ENCODE measurements around the gene ARL6.
"Not testable (repeated sequence)": the region's sequence is repeated elsewhere in the genome, so short reads cannot be mapped to it uniquely, and the experiment has no call there.

The ARL6 gene

DNA sequence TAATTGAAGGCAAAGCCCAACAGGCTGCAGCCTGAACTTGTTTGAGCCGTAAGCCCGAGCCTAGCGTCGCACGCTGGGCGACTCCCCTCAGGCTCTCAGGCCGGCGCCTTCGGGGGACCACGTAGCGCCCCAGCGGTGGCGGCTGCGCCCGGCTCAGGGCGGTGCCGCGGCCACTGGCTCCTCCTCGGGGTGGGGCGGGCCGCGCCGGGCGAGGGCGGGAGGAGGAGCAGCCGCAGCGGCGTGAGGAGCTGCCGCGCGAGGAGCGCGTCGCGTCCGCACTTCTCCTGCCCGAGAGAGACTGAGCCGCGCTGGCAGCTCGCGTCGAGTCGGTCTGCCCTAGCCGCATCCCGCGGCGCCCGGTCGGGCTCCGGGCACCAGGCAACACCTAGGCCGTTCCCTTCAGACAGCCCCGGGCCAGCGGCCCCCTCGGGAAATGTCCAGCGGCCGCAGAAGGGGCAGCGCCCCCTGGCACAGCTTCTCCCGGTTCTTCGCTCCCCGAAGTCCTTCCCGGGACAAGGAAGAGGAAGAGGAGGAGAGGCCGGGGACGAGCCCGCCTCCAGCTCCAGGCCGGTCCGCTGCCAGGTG is 57.3 kb downstream of the ARL6 start, which contains the start of gene CRYBG3:
CRYBG3 (plus strand) TSS at position 238 of the 585 bp plus-strand sequence; CDS start at position 434, 196 bp downstream.
- DNase-seq (ENCODE audit: low read depth): peak; percentile 77

DNA sequence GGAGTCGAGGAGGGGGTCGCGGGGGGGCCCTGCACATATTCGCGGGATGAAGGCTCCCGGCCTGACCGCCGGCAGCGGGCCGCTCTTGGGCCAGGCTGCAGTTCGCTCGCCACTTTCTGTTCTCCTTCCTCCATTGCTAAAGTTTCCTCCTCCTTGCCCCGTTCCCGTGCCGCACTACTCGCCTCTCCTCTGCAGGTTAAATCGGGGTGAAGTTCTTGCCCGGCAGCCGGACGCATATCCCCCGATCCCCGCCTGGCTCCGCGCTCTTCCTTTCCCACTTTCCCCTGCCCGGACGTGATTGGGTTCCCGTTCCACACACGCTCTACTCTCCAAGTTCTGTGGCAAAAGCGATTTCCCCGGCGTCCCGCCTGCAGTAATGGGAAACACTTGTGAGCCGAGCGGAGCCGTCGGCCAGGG is 57.8 kb downstream of the ARL6 start:
- DNase-seq (ENCODE audit: low read depth): no peak

DNA sequence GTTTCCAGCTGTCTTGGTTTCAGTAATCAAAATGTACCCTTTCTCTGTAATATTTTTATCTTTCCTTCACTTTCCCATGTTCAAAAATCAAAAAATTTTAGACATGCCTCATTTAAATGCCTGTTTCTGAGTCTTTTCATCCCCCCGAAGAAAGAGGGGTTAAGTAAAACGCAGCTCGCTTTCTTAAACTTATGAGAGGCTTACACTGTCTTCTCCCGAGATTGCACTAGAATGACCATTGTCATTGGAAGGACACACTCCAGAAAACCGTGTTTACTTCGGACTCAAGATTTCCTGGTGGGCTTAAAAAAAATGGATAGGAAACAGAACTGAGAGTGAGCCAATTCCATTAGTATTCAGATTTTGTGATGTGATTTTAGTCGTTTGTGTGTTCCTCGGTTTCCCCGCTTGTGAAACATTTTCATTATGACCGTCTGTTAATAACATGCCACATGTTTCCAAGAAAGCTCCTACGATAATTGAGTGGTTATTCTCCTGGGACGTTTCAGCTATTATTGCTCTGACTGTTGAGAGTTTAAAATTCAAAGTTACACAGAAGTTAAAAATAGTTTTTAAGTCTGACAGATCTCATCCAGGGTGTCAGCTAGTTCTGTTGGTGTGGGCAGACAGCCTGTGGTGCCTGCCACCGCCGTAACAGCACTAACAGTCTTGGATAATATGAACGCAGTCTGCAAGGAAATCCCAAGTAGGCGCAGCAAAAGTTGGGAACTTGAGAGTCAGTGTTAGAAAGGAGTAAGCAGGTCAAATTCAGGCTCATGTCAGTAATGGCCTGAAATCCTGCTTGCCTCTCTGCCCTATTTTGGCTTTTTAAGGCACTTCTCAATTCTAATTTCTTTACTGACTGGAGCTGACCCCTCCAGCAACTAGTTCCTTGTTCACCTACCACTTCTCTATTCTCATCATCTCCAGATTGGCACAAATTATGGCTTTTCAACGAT is 58.8 kb downstream of the ARL6 start:
- DNase-seq (ENCODE audit: low read depth): no peak

DNA sequence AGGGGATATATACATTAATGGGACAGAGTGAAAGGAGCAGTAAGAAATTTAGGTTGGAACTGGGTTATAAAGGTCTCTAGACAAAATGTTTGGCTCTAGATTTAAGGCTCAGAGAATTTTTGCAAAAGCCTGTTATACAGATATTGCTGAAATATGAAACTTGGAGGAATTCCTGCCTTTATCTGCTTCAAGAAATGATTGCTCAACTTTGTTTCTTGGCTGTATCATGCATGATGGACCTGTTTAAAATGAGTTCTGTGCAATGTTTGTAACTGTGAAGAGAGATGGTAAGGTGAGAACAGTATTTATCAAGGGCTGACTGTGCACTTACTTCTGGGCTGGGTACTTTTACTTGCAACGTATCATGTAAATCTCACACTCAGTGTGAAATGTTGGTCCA is 60.5 kb downstream of the ARL6 start:
- DNase-seq (ENCODE audit: low read depth): no peak

DNA sequence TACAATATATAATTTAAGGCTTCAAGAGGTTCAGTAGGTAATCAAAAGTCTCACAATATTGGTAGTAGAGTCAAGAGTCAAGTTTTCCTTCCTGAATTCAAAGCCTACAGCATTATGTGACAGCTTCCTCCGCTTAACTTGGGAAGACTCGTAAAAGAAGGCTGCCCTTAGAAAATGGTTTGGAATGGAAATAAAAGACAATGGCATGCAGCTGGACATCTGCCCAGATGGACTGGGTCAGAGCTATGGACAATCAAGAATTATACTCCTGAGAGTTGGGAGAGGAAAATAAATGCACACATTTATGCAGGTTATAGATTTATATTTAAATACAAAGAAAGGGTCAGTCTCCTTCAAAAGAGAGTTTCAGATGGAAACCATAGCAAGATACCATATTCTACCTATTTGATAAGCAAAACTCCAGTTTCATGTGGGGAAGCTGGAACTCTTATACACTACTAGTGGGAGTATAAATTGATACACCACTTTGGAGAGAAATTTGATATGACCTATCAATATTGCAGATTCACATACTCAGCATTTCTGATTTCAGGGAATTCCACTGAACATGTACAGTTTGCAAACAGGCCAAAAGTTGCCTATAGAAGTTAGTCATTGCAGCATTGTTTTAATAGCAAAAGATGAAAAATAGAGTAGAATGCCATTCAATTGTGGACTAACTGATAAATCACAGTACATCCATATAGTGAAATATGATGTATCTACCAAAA is 63.3 kb downstream of the ARL6 start:
- no peak for DNase-seq (ENCODE audit: low read depth)

DNA sequence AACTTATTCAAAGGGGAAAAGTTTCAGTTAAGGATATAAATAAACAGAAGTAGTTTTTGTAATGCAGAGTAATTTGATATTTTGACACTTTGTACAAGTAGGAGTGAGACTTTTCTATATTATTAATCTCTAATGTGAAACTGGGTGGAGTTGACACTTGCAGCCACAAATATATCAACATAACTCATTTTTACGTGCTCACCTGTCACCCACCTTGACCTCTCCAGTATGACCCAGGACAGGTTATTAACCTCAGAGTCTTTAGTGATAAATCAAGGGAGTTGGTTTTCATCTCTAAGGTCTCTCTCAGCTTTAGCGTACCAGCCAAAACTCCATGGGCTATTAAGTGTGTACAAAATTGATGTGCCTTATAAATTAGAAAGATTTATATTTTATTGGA is 64.6 kb downstream of the ARL6 start:
- DNase-seq (ENCODE audit: low read depth): no peak

DNA sequence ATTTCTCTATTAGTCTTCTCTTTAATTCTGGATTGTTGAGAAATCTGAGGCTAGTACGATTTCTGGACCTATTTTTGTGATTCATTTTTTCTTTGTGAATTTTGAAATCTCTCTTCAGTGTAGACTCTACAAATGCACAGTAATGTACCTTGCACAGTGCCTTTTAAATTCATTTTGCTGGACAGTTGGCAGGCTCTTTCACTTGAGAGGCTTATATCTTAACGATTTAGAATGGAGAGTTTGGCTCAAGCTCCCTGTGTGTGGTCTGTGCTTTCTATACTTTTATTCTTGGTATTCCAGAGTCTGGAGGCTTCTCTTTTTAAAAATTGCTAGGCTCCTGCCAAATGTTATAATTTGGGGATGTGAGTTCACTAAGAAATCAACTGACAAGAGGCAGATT is 66.1 kb downstream of the ARL6 start:
- no peak for DNase-seq (ENCODE audit: low read depth)

DNA sequence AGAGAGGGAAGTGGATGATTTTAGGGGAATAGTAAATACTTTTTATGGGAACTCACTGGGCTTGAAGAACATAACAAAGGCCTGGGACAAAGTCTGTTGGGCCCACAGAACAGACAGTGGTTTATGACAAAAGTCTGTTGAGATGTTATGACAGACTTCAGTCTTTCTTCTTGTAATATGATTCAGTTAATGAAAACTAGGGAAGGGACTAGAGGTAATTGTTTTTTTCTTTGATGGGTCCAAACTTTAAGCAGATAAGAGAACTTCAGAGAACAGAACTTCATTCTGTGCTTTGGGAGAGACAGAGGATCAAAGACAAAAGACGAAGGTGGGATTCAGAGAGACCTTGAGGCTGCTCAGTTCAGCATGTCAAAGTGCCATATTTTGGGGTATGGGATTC is 66.6 kb downstream of the ARL6 start:
- DNase-seq (ENCODE audit: low read depth): no peak

DNA sequence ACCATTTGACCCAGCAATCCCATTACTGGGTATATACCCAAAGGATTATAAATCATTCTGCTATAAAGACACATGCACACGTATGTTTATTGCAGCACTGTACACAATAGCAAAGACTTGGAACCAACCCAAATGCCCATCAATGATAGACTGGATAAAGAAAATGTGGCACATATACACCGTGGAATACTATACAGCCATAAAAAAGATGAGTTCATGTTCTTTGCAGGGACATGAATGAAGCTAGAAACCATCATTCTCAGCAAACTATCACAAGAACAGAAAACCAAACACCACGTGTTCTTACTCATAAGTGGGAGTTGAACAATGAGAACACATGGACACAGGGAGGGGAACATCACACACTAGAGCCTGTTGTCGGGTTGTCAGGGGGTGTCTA is 68.6 kb downstream of the ARL6 start:
- DNase-seq (ENCODE audit: low read depth): not testable (repeated sequence)

DNA sequence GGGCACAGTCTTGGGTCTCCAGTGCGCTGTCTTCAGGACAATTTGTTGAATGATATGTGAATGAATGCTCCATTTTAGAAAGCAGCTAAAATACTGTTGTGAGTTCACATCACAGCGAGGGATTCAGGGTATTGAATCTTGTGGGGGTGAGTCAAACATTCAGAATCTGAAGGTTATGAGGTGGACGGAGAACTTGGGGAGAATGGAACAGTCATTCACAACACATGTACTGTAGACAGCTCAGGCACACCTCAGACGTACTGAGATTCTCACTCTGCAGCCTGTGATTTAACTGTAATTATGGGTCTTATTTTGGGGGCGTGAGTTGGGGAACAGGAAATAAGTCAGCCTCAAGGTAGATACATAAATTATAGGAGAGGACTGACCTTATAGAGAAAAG is 71.2 kb downstream of the ARL6 start:
- DNase-seq (ENCODE audit: low read depth): no peak

DNA sequence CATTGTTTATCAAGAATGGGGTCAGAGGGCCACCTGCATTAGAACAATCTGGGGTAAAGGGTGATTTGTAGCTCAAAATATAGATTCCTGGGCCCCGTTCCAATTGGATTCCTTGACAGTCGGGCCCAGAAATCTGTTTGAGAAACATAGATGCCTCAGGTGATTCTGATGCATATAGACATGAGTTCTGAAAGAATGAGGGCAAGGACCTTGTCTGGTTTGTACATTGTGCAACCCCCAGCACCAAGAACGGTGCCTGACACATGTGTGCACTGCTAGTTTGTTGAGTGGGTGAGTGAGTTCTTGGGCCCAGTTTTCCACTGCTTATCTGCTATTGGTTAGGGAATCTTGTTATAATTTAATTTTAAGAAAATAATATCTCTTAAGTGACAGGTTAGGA is 73.8 kb downstream of the ARL6 start:
- DNase-seq (ENCODE audit: low read depth): no peak

DNA sequence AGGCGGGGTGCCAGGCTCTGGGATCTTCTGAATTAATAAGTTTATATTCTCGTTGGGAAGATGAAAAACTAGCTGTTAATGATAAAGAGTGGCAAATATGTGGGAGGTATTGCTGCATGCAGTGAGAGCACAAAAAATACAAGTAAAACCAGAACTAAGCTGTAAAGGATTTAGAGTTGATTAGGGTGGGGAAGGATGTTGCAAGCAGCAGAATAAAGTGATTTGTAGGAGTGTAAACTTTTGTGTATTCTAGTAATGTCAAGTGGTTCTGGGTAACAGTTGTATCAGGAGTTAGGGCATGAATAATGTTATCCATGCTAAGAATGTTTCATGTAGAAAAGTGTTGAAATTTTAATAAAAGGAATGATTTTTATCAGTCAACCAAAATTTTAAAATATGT is 75.4 kb downstream of the ARL6 start:
- DNase-seq (ENCODE audit: low read depth): no peak

DNA sequence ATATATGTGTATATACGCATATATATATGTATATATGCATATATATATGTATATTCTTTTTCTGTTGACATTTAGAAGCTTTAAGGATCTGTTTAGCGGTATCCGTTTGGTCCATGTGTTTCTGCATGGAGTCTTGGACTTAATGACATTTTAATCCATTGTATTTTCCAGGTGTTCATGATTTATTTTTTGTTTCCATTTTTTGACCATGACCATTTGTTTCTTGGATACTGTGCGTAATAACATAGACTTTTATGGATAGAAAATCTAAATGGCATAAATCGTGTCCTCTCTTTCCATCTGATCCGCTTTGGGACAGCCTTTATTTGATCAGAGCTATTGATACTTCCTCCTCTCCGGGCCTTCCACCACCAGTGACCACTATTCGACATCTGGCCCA is 76.7 kb downstream of the ARL6 start:
- no peak for DNase-seq (ENCODE audit: low read depth)

DNA sequence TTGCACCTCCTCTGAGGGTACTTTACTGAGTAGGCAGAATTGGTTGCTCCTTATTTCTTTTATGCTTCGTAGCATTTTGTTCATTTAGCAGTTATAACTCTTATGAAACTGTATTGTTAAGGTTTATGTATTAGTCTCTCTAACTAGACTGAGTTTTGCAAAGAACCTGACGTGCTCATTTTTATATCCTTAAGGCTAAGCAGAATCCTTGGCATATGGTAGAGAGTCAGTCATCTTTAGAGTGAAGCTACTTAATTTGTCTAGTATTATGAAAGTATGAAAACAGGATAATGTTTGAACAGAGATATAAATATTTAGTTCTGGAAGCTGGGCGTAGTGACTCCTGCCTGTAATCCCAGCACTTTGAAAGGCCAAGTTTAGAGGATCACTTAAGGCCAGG is 77.4 kb downstream of the ARL6 start:
- DNase-seq (ENCODE audit: low read depth): no peak

DNA sequence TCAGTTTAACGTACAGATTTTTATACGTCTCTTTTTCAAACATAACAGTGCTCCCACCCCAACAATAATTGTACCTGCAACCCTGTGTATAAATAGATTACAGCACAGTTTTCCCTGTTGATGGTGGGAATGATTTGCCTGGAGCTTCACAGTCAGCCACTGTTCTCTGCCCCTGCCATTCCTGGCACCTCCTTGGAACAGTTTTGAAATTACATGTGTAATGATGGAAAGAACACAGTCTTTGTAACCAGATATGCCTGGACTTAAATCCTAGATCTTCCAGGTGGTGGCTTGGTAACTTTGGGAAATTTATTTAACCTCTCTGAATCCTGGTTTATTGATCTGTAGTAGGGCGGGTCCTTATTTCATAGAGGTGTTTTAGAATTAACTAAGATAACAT is 84.2 kb downstream of the ARL6 start:
- no peak for DNase-seq (ENCODE audit: low read depth)

All from stimulated activated CD8-positive, alpha-beta memory T cell treated with anti-CD3 and anti-CD28 coated beads, Interleukin-12 subunit alpha, Interleukin-12 subunit beta, amount 100 ng/mL, for 4 hours (primary cell).